Measurements from ENCODE around the gene MED27. TPM values are rescaled to one million over a fixed set of nuclear protein-coding genes. Genes with fewer than 3 reads are reported as not detected.

Gene MED27
- total RNA-seq, 1 donor from 2014 or later = 34.5 TPM

- TF ChIP-seq, protein P1, sequence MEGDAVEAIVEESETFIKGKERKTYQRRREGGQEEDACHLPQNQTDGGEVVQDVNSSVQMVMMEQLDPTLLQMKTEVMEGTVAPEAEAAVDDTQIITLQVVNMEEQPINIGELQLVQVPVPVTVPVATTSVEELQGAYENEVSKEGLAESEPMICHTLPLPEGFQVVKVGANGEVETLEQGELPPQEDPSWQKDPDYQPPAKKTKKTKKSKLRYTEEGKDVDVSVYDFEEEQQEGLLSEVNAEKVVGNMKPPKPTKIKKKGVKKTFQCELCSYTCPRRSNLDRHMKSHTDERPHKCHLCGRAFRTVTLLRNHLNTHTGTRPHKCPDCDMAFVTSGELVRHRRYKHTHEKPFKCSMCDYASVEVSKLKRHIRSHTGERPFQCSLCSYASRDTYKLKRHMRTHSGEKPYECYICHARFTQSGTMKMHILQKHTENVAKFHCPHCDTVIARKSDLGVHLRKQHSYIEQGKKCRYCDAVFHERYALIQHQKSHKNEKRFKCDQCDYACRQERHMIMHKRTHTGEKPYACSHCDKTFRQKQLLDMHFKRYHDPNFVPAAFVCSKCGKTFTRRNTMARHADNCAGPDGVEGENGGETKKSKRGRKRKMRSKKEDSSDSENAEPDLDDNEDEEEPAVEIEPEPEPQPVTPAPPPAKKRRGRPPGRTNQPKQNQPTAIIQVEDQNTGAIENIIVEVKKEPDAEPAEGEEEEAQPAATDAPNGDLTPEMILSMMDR (IDR thresholded peaks at IDR 0.05; ENCODE audit: insufficient read depth, low read length, poor library complexity, severe bottlenecking) = no peak
- Histone ChIP-seq H3K36me3 (ENCODE audit: control insufficient read depth, insufficient read depth, low read length) (no peaks in the 10 kb centered on the region), H3K4me3 (ENCODE audit: low read depth, low read length) (no peak overlapping the region), H3K27me3 (ENCODE audit: control insufficient read depth, insufficient read depth, low read length) (no peaks in the 10 kb centered on the region)
- no peak for DNase-seq (ENCODE audit: low read depth)
Measured at GRCh38 chr9:132074736-132075135, 4.9 kb downstream of the MED27 start.

DNA sequence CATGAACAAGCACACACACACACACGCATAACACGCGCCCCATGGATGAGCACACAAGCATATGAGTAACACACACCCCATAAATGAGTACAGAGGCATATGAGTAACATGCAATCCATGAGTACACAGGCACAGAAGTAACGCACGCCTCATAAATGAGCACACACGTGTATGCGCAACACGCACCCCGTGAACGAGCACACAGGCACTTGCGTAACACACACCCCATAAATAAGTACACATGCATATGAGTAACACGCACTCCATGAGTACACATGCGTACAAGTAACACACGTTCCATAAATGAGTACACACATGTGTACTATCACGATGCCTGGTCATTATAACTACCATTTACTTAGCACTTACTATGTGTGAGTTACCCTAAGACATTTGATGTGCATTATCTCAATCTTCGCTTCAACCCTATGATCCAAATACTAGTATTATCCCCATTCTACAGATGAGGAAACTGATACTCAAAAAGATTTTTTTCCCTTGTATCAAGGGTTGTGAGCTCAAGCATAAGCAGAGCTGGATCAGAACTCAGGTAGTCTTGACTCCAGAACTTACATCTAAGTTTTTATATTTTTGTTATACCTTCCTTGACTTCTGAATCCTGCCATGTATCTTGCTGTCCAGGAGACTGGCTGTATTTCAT is 7.7 kb downstream of the MED27 start:
- no peak for DNase-seq (ENCODE audit: low read depth)
- TF ChIP-seq, protein P1 (IDR thresholded peaks at IDR 0.05; ENCODE audit: insufficient read depth, low read length, poor library complexity, severe bottlenecking) = no peak
- H3K36me3 ChIP-seq (ENCODE audit: control insufficient read depth, insufficient read depth, low read length) = no peaks in the 10 kb centered on the region
- no peak overlapping the region for H3K4me3 ChIP-seq (ENCODE audit: low read depth, low read length)
- H3K27me3 ChIP-seq (ENCODE audit: control insufficient read depth, insufficient read depth, low read length) = no peaks in the 10 kb centered on the region

DNA sequence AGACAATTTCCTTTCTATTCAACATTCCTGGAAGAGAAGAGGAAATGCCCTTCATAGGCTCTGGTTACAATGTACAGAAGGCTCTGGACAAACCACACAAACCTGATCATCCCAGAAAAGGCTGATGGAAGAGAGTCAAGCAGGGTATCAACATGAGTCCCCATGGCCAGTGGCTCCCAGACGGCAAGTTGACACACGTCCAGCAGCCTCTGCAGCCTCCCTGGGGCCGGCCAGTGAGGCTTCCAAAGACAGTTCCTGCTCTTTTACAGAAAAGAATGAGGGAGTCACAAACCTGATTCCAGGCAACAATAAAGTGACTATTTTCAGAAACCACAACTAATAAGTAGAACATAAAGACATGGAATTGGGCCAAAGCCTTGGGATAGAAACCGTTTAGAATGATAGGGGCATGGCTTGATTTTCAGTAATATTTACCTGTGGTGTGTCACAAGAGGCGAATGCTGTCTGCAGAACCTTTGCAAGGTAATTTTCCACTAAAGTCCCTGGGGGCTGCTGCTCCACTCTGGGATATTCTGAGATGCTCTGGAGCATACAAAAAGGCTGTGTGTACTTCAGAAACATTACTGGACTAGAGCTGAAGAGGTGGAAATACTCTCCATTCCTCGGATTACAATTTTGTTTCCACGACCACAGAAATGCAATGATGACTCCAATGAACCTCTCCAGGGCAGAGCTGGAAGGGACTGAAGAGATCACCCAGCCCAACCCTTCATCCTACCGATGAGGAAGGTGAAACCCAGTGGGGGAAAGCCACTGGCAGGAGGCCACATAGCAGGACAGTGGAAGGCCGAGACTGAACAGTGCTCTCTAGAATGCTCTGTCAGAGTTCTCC is 10.4 kb downstream of the MED27 start:
- Histone ChIP-seq H3K36me3 (ENCODE audit: control insufficient read depth, insufficient read depth, low read length) (no peaks in the 10 kb centered on the region), H3K4me3 (ENCODE audit: low read depth, low read length) (no peak overlapping the region), H3K27me3 (ENCODE audit: control insufficient read depth, insufficient read depth, low read length) (no peaks in the 10 kb centered on the region)
- TF ChIP-seq, protein P1 (IDR thresholded peaks at IDR 0.05; ENCODE audit: insufficient read depth, low read length, poor library complexity, severe bottlenecking) = no peak
- no peak for DNase-seq (ENCODE audit: low read depth)

GRCh38 chr9:132068605-132069004 is 11.1 kb downstream of the MED27 start:
- TF ChIP-seq, protein P1 (IDR thresholded peaks at IDR 0.05; ENCODE audit: insufficient read depth, low read length, poor library complexity, severe bottlenecking) = no peak
- no peaks in the 10 kb centered on the region for H3K27me3 ChIP-seq (ENCODE audit: control insufficient read depth, insufficient read depth, low read length)
- no peak overlapping the region for H3K4me3 ChIP-seq (ENCODE audit: low read depth, low read length)
- no peaks in the 10 kb centered on the region for H3K36me3 ChIP-seq (ENCODE audit: control insufficient read depth, insufficient read depth, low read length)
- no peak for DNase-seq (ENCODE audit: low read depth)

GRCh38 chr9:132066511-132066910 is 13.2 kb downstream of the MED27 start:
- Histone ChIP-seq H3K4me3 (ENCODE audit: low read depth, low read length) (no peak overlapping the region), H3K27me3 (ENCODE audit: control insufficient read depth, insufficient read depth, low read length) (no peaks in the 10 kb centered on the region), H3K36me3 (ENCODE audit: control insufficient read depth, insufficient read depth, low read length) (no peaks in the 10 kb centered on the region)
- DNase-seq (ENCODE audit: low read depth) = no peak
- TF ChIP-seq, protein P1 (IDR thresholded peaks at IDR 0.05; ENCODE audit: insufficient read depth, low read length, poor library complexity, severe bottlenecking) = no peak

All from kidney epithelial cell (primary cell).